ENCODE data around the gene RNF135.
"Not testable (repeated sequence)": the region's sequence is repeated elsewhere in the genome, so short reads cannot be mapped to it uniquely, and the experiment has no call there.

The RNF135 gene

DNA sequence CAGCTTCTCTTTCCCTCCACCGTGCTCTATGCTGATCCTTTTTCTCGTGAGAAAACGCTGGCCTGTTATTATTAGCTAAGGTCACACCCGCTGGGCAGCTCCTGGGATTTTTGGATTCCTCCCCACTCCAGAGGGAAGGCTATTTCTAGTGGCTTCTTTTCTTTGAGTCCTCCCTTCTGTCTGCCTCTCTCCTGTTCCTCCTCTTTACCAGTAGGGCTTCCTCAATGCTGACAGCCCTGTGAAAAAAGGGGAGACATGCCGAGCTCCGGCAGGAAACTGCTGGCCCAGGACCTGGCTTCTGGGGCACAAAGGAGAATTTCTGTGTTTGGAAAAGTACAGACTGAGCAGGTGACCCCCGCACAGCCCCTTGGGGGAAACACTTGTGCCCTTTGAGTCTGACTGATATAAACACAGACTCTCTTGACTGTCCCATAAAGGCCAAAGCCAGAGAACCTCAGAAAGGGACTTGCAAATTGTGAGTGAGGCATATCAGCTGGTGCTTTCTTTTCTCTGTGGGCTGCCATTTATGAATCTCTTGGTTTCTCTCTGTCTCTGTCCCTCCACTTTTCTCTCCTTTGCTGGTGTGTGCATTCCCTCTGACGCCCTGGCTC, 14.0 kb upstream of the RNF135 start:
- DNase-seq: no peak

DNA sequence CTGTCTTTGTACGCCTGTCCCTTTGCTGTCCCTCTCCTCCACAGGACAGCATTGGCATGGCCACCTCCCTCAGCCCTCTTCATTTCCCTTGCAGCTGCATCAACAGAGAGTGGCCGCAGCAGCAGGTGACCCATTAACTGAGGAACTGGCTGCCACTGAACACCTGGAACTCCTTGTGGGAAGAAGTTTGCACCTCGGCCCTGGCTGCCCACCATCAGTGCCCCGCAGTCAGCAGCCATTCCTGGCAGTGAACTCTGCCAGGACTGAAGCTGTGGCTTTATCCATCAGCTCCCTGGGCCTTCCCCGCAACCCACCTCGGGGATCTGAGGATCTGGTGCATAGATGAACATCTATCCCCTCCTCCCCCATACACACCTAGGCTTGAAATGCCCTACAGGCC, 13.1 kb upstream of the RNF135 start:
- no peak for DNase-seq

DNA sequence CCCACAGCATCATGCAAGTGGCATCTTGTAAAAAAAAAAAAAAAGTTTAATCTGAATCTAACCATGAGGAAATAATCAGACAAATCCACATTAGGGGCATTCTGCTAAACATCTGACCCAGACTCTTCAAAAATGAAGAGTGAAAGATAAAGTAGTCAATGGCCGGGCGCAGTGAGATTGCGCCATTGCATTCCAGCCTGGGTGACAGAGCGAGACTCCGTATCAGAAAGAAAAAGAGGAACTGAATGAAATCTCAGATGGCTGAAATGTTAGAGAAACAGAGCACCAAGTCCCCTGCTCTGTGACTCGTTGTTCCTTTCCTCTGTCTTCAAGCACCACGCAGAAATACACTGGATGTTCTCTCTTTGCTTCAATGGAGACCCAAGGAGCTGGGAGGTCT, 12.7 kb upstream of the RNF135 start:
- no peak for DNase-seq

DNA sequence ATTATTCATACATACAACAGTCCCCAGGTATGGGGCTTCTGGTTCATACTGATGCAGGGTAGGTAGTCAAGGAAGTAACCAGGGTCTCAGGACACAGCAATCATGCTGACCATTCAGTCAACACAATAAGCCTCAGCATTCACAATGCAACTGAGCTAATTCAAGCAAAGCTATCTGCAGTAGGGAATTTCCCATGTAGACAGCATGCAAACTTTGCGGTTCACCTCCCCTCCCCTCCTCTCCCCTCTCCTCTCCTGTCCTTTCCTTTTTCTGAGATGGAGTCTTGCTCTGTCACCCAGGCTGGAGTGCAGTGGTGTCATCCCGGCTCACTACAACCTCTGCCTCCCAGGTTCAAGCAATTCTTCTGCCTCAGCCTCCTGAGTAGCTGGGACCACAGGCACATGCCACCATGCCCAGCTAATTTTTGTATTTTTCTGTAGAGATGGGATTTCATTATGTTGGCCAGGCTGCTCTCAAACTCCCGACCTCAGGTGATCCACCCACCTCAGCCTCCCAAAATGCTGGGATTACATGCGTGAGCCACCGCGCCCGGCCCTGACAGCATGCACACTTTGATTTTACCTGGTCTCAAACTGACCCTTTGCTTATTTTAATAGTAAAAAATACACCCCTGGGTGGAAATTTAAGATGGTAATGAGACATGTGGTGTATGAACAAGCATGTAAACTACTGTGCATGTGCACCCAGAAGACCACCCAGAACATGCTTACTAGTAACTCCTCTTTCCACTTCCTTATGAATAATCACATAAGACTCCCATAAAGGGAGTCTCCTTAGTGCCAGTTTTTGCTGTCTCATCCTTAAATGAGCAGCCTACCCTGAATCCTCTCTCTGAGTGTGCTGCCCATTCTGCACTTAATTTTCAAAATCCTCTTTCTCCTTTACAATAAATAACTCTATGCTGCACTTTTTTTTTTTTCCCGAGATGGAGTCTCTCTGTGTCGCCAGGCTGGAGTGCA, 9.3 kb upstream of the RNF135 start:
- no peak for DNase-seq

DNA sequence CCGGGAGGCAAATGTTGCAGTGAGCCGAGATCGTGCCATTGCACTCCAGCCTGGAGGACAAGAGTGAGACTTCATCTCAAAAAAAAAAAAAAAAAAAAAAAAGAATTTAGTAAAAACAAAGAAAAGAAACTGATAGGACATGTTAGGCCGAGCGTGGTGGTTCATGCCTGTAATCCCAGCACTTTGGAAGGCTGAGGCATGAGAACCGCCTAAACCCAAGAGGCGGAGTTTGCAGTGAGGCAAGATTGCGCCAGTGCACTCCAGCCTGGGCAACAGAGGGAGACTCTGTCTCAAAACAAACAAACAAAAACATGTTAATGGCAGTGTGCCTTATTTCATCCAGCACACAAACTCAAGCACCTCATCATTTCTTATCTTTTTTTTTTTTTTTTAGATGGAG, 6.5 kb upstream of the RNF135 start:
- DNase-seq: not testable (repeated sequence)

DNA sequence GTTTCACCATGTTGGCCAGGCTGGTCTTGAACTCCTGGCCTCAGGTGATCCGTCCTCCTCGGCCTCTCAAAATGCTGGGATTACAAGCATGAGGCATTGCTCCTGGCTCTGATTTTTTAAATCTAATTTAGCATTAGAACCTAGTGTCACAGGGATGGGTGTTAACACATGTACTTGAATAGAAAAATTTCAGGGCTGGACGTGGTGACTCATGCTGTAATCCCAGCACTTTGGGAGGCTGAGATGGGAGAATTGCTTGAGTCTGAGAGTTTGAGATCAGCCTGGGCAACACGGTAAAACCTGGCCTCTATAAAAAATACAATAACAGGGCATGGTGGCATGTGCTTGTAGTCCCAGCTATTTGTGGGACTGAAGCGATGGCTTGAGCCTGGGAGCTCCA, 6.0 kb upstream of the RNF135 start:
- no peak for DNase-seq

DNA sequence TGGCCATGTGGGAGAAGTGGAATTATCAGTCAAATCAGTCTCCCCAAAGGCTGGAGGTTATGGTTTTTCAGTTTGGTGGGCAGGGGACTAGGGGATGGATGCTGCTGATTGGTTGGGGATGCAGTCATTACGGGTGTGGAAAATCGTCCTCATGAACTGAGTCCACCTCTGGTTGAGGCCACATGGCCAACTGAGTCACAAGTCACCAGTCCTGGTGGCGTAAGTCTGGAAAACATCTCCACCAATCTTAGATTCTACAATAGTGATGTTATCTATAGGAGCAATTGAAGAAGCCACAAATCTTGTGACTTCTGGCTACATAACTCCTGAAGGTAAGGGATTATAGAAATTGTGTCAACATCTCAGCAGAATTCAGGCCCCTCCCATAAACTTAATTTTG, 5.2 kb upstream of the RNF135 start:
- DNase-seq: no peak

DNA sequence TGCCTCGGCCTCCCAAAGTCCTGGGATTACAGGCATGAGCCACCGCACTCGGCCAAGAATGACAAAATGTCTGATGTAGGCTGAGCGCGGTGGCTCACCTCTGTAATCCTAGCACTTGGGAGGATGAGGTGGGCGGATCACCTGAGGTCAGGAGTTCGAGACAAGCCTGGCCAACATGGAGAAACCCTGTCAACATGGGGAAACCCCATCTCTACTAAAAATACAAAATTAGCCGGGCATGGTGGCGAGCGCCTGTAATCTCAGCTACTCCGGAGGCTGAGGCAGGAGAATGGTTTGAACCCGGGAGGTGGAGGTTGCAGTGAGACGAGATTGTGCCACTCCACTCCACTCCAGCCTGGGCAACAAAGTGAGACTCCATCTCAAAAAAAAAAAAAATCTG, 2.9 kb upstream of the RNF135 start:
- not testable (repeated sequence) for DNase-seq

DNA sequence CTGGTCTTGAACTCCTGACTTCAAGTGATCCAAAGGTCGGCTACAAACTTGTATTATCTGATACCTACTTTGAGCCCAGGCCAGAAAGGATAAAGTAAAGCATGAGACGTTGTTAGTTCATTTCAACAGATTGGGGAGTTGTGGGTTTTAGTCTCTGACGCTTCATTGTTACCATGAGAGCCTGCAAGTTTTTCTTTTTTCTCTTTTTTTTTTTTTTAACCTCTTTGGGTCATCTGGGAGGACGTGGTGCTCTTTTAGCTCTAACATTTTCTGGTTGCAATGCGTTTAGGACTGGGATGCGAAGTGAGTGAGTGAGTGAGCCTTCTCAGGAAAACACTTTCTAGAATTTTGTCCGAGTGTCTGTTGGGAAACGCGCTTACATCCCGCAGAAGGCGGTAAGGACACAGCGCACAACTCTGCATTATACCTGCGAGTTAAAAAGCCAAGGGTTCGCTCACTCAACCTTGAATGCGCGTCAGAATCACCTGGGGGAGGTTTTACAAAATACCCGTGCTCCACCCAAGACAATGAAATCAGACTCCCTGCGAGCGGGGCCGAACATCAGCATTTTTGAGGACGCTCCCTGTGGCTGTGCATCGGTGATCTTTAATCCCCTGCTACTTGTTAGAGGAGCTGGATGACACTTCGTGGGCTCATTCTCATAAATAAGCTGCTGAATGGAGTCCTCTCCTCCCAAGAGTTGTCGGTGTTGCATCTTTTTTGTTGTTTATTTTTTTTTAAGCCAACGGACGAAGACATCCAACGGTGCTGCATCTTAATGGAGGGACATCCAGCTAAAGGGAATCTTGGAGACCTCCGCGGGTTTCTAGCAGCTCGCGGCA, 629 bp upstream of the RNF135 start:
- DNase-seq: no peak

DNA sequence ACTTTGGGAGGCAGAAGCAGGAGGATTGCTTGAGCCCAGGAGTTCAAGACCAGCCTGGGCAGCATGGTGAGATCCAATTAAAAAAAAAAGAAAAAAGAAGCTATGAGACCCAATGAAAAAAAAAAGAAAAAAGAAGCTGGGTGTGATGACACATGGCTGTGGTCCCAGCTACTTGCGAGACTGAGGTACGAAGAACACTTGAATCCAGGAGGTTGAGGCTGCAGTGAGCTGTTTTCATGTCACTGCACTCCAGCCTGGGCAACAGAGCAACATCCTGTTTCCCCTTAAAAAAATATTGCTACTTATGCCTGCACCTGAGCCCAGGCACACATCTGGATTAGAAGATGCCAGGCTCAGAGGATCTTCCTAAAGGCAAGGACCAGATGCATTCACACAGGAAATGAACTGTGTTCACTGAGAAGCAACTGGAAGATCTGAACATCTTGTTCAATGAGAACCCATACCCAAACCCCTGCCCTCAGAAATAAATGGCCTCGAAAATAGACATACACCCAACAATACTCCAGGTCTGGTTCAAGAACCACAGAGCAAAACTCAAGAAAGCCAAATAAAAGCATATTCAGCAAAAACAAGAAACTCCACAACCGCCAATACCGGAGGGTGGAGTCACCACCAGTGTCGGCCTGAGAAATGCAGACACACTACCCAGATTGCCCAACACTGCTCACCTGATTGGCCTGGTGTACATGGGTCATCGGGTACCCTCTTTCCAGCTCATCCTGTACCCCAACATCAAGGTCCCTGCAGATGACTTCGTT, 4.4 kb downstream of the RNF135 start:
- no peak for DNase-seq

DNA sequence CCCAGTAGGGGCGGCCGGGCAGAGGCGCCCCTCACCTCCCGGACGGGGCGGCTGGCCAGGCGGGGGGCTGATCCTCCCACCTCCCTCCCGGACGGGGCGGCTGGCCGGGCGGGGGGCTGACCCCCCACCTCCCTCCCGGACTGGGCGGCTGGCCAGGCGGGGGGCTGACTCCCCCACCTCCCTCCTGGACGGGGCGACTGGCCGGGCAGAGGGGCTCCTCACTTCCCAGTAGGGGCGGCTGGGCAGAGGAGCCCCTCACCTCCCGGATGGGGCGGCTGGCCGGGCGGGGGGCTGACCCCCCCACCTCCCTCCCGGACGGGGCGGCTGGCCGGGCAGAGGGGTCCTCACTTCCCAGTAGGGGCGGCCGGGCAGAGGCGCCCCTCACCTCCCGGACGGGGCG, 9.1 kb downstream of the RNF135 start:
- DNase-seq: not testable (repeated sequence)

DNA sequence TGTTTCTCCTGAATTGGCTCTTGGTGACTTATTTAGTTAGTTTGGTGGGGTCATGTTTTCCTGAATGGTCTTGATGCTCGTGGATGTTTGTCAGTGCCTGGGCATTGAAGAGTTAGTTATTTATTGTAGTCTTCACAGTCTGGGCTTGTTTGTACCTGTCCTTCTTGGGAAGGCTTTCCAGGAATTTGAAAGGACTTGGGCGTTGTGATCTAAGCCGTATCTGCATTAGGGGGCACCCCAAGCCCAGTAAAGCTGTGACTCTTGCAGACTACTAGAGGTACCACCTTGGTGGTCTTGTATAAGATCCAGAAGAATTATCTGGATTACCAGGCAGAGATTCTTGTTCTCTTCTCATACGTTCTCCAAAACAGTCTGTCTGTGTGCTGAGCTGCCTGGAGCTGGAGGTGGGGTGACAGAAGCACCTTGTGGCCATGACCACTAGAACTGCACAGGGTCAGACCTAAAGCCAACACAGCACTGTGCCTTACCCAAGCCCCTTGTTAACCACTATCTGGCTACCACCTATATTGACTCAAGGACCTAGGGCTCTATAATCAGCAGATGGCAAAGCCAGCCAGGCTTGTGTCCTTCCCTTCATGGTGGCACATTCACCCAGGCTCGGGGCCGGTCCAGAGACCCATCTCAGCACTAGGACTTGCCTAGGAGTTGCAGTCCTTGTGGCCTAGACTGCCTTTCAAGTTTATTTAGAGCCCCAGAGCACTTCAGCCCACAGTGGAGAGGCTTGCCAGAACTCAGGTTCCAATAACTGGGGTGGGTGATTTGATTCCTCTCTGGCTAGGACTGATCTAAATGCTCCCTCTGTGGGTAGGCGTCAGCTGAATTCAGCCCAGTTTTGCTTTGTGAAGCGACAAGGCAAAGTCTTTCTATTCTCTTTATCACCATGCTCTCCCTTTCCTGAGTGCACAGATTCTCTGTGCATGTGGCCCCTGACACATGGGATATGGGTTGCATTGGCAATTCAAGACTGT, 11.0 kb downstream of the RNF135 start:
- DNase-seq: no peak

DNA sequence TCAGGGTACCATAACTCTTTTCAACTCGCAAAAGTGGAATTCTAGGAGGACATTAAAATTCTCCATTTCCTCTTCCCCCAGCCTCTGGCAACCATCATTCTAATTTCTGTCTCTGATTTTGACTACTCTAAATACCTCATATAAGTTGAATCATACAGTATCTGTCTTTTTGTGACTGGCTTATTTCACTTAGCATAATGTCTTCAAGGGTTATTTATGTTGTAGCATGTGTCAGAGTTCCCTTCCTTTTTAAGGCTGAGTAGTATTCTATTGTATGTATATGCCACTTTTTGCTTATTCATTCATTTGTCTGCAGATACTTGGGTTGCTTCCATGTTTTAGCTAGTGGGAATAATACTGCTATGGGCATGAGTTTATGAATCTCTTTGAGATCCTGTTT, 12.0 kb downstream of the RNF135 start:
- DNase-seq: no peak

DNA sequence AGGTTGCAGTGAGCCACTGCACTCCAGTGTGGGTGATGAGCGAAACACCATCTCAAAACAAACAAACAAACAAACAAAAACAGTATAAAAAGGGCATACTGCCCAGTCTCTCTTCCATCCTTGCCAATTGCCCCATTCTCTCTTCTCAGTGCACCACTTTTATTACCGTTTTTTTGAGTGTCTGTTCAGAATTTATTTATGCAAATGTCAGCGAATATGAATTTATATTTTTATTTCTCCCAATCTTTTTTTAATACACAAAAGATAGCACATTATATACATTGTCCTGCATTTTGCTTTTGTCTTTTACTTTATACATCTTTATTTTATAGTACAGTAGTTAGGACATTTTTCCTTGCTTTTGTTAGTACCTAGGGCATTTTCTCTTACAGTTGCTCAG, 19.6 kb downstream of the RNF135 start:
- no peak for DNase-seq

DNA sequence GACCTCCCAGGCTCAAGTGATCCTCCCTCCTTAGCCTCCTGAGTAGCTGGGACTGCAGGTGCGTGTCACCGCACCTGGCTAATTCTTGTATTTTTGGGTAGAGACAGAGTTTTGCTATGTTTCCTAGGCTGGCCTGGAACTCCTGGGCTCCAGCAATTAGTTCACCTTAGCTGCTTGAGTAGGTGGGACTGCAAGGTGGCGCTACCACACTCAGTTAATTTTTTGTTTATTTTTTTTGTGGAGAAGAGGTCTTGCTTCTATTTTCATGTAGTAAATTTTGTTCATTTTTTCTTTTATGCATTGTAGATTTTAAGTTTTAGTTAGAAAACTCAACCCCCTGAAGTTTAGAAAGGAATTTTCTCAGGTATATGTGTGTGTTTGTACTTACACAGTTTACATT, 21.7 kb downstream of the RNF135 start:
- no peak for DNase-seq

DNA sequence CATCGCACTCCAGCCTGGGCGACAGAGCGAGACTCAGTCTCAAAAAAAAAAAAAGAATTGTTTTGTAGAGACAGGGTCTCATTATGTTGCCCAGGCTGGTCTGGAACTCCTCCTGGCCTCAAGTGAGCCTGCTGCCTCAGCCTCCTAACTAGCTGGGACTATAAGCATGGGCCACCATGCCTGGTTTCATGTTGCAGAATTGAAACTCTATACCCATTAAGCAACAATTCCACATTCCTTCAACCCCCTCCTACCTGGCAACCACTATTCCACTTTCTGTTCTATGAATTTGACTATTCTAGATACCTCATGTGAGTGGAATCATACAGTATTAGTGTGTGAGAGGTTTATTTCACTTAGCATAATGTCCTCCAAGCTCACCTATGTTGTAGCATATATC, 24.5 kb downstream of the RNF135 start:
- DNase-seq: no peak

DNA sequence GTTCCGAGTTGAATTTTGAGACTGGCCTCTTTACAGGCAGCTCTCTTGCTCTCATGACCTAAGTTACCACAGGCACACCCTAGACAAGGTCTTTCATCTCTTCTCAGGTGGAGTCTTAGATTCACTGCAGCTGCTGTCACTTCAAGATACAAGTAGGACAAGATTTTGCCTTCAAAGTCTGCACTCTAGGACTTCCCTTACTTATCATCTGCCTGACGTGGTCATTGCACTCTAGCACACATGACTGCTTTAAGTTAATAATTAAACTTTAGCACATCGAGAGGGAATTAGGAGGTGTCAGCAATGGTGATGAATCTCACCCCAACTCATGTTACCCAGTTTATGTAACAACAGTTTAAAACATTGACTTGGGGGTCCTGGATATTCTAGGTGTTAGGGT, 25.6 kb downstream of the RNF135 start:
- no peak for DNase-seq

DNA sequence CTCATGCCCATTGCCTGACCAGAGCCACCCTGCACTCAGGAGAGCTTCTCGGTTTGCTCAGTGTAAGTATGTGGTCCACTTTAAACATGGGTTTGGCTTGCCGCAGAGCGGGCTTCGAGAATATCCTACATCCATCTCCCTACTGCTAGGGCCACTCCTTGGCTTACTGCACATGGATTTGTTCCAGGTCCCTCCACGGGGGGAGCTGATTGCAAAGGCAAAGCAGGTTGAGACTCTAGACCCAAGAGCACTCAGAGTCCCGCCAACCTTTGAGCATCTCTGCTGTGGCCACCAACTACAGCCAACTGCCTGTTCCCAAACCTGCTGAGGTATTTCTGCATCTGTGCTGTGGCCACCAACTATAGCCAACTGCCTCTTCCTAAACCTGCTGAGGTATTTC, 26.4 kb downstream of the RNF135 start:
- DNase-seq: no peak

DNA sequence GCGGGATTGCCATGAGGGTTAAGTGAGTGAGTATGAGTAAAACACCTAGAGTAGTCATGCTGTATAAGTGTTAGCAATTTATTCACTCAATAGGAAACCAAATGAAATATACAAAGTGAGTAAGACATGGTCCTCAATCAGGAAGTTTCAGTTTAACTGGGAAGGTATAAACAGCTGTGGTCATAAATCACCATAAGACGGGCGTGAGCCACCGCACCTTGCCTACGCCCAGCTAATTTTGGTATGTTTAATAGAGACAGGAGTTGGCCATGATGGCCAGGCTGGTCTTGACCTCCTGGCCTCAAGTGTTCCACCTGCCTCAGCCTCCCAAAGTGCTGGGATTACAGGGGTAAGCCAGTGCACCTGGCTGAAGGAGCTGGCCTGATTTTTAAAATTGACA, 27.0 kb downstream of the RNF135 start:
- no peak for DNase-seq

DNA sequence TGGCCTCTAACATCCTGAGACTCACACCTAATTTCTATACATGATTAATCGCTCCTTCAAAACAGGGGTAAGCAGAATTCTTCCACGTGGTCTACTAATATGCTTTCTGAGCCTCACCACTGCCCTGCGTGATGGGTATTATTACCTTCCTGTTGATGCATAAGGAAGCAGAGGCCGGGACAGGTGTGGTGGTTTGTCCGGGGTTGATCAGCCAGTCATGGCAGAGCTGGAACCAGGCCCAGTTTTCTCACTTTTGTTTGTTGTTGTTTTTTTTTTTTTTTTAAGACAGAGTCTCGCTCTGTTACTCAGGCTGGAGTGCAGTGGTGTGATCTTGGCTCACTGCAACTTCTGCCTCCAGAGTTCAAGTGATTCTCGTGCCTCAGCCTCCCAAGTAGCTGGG, 31.2 kb downstream of the RNF135 start:
- DNase-seq: no peak

DNA sequence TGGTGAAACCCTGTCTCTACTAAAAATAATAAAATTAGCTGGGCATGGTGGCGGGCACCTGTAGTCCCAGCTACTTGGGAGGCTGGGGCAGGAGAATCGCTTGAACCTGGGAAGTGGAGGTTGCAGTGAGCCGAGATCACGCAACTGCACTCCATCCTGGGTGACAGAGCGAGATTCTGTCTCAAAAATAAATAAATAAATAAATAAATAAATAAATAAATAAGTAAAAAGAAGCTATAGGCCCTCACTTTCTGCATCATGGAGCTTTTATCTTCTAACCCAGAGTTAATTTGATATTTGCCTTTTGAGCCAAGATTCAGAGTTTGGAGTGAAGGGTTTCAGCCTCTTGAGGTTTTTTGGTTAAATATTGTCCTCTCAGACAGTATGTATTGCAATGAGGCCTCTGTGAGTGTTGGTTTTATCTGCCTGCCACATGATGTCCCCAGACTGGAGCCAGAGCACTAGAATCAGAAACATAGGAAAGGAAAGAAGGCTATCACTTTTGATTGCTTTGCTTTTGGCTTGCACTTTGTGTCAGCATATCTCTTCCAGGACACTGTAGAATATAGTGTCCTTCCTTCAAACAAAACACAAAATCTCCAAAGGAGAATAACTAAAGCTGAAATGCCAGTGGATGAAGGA, 32.5 kb downstream of the RNF135 start:
- no peak for DNase-seq

All from T1000 (cell line).